ENCODE measurements around the gene ITPRID1. TPM values are rescaled to one million over a fixed set of nuclear protein-coding genes. Genes with fewer than 3 reads are reported as not detected.

Gene ITPRID1
- total and polyA plus RNA-seq, 2 of the 8 experiments (the other 6 are each of a cell fraction or from before 2014, with no cell fraction given), result 0.09 to 0.47 TPM

DNA sequence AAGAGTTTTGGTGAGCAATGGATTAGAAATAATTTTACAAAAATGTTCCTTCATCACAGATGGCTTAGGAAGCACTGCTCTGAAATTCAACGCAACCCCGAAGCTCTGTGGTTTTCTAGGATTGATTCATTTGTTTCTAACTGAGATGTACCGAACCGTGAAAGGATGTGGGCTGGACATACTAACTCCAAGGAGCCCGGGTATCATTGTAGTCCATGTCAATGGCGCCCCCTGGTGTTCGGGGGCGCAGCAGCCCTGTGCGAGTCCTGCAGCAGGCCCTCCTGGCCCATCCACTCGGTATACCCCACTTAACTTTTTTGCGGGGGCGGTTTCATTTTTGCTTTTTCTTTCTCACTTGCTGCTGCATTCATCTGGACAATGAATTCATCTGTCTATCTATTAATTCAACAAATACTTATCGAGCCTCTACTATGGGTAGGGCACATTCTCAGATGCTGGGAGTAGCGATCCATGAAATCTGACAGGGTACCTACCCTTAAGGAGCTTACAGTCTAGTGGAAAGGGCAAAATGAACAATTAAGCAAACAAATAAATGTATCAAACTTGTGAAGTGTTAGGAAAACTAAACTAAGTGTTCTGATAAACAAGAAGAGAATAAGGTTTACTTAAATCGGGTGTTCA, 25.2 kb upstream of the ITPRID1 start:
- Histone ChIP-seq H3K23ac (ENCODE audit: insufficient read length) (no peak overlapping the region), H2AK5ac (ENCODE audit: low read depth, low read length) (no peak overlapping the region), H3K18ac (ENCODE audit: extremely low read depth, low read length) (no peak overlapping the region), H3K14ac (ENCODE audit: insufficient read length) (no peak overlapping the region), H2AFZ (ENCODE audit: low read length) (no peak overlapping the region), H3K27ac (ENCODE audit: low read depth, low read length) (no peak overlapping the region), H3K79me2 (ENCODE audit: control insufficient read depth in 1 of 2, insufficient read depth in 2 of 2, low read length in 2 of 2) (no peaks in the 10 kb centered on the region), H3K4me3 (ENCODE audit: extremely low read depth in 1 of 4, insufficient read depth in 2 of 4, low read depth in 3 of 4, low read length in 4 of 4) (no peak overlapping the region), H3K23me2 (ENCODE audit: low read depth, low read length) (no peaks in the 10 kb centered on the region), H4K8ac (ENCODE audit: extremely low read depth, insufficient read depth, low read length) (no peak overlapping the region), H2BK12ac (ENCODE audit: low read depth, low read length) (no peak overlapping the region), H3K27me3 (replicated peaks in 1 of 4; ENCODE audit: control insufficient read depth in 3 of 4, extremely low read depth in 1 of 4, insufficient read depth in 3 of 4, low read length in 3 of 4) (no peaks in the 10 kb centered on the region), H3K56ac (replicated peaks; ENCODE audit: insufficient read length, low read depth, low read length) (no peak overlapping the region), H3K9ac (replicated peaks in 1 of 4; ENCODE audit: extremely low read depth in 1 of 4, low read depth in 3 of 4, low read length in 3 of 4) (no peak overlapping the region), H3K4ac (replicated peaks; ENCODE audit: insufficient read length, low read depth, low read length) (no peak overlapping the region), H2BK15ac (ENCODE audit: low read length) (no peak overlapping the region), H4K5ac (ENCODE audit: insufficient read length, low read depth, low read length) (no peak overlapping the region), H2BK5ac (ENCODE audit: low read depth, low read length) (no peak overlapping the region), H3K4me2 (ENCODE audit: insufficient read depth in 1 of 2, low read depth in 2 of 2, low read length in 2 of 2) (no peak overlapping the region), H4K91ac (replicated peaks; ENCODE audit: insufficient read length, low read length) (no peak overlapping the region), H4K20me1 (replicated peaks in 1 of 2; ENCODE audit: control insufficient read depth in 1 of 2, insufficient read depth in 2 of 2, low read length in 2 of 2) (no peaks in the 10 kb centered on the region), H3K36me3 (ENCODE audit: control insufficient read depth in 2 of 4, insufficient read depth in 4 of 4, low read length in 3 of 4) (no peaks in the 10 kb centered on the region; a peak in 1 of 8 replicates), H2BK120ac (replicated peaks; ENCODE audit: low read depth, low read length) (no peak overlapping the region), H2BK20ac (ENCODE audit: low read length) (no peak overlapping the region), H3K4me1 (replicated peaks in 1 of 4; ENCODE audit: control insufficient read depth in 3 of 4, insufficient read depth in 4 of 4, low read length in 3 of 4) (peaks cover 0 to 5% (median 3%) of the 10 kb centered on the region in 4 experiments; a peak in 3 of 7 replicates), H3K79me1 (ENCODE audit: low read depth, low read length) (no peaks in the 10 kb centered on the region), H3K9me3 (ENCODE audit: insufficient read depth in 2 of 2, low read depth in 1 of 2, low read length in 1 of 2) (no peaks in the 10 kb centered on the region)
- DNase-seq (ENCODE audit: low read depth in 1 of 2, low spot score in 2 of 2) (peak; percentile 69 to 90), FAIRE-seq (peak; percentile 88)
- ChIA-PET CTCF (ENCODE audit: partially characterized antibody) (interaction anchor here (0.6 to 8.6 kb wide), 31 partner anchors 9 to 354 kb away, joined by 3 to 94 read pairs (median 5); no protein-coding TSS in a partner anchor), POLR2A (ENCODE audit: partially characterized antibody) (no interaction called here)
- 48% methylated on average over 15 of the region's 15 CpGs; no CpG with 5 or more reads in 1 of the 2 experiments for WGBS, 2 experiments (ENCODE audit: extremely low coverage in 1 of 2, insufficient coverage in 1 of 2, insufficient read length in 1 of 2, insufficient replicate concordance in 2 of 2, low coverage in 1 of 2, low lambda C conversion rate in 2 of 2, missing lambda C conversion rate in 1 of 2)
- TF ChIP-seq, protein P1, sequence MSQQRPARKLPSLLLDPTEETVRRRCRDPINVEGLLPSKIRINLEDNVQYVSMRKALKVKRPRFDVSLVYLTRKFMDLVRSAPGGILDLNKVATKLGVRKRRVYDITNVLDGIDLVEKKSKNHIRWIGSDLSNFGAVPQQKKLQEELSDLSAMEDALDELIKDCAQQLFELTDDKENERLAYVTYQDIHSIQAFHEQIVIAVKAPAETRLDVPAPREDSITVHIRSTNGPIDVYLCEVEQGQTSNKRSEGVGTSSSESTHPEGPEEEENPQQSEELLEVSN (IDR thresholded peaks at IDR 0.05), result no peak
- TF ChIP-seq, protein P2, sequence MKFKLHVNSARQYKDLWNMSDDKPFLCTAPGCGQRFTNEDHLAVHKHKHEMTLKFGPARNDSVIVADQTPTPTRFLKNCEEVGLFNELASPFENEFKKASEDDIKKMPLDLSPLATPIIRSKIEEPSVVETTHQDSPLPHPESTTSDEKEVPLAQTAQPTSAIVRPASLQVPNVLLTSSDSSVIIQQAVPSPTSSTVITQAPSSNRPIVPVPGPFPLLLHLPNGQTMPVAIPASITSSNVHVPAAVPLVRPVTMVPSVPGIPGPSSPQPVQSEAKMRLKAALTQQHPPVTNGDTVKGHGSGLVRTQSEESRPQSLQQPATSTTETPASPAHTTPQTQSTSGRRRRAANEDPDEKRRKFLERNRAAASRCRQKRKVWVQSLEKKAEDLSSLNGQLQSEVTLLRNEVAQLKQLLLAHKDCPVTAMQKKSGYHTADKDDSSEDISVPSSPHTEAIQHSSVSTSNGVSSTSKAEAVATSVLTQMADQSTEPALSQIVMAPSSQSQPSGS (IDR thresholded peaks at IDR 0.05; ENCODE audit: low read length), result no peak
- peak; percentile 91 to 96 for TF ChIP-seq RAD21 (IDR thresholded peaks at IDR 0.05 in 1 of 2, conservative IDR thresholded peaks at IDR 0.05 in 1 of 2; ENCODE audit: low read depth in 2 of 2, low read length in 2 of 2)
- TF ChIP-seq NANOG (IDR thresholded peaks at IDR 0.05; ENCODE audit: insufficient read depth, low read depth, low read length, poor library complexity, severe bottlenecking), result no peak
- TF ChIP-seq TBP (IDR thresholded peaks at IDR 0.05; ENCODE audit: low read depth, low read length), result no peak
- no peak for TF ChIP-seq ZNF274 (IDR thresholded peaks at IDR 0.05; ENCODE audit: borderline replicate concordance, extremely low read depth, low read length)
- no peak for TF ChIP-seq SRF (IDR thresholded peaks at IDR 0.05; ENCODE audit: low read depth, low read length)
- TF ChIP-seq BRCA1 (IDR thresholded peaks at IDR 0.05; ENCODE audit: low read depth, low read length), result no peak
